Measurements from ENCODE around the gene RBX1.
"Not testable (repeated sequence)": the region's sequence is repeated elsewhere in the genome, so short reads cannot be mapped to it uniquely, and the experiment has no call there.

RBX1 gene

GRCh38 chr22:40973144-40973543 is 22.0 kb downstream of the RBX1 start:
- DNase-seq: no peak

GRCh38 chr22:40975366-40975765 is 24.2 kb downstream of the RBX1 start:
- no peak for DNase-seq

GRCh38 chr22:40976866-40977700 is 25.9 kb downstream of the RBX1 start:
- DNase-seq: no peak

GRCh38 chr22:40979198-40979597 is 28.0 kb downstream of the RBX1 start:
- DNase-seq: no peak

- DNase-seq: no peak
Measured at GRCh38 chr22:40979871-40980270, 28.7 kb downstream of the RBX1 start.

GRCh38 chr22:40982482-40983385 is 31.6 kb downstream of the RBX1 start:
- no peak for DNase-seq

- DNase-seq: no peak
Measured at GRCh38 chr22:40991298-40991697, 40.1 kb downstream of the RBX1 start.

GRCh38 chr22:40995821-40996220 is 44.6 kb downstream of the RBX1 start:
- no peak for DNase-seq

- DNase-seq: no peak
Measured at GRCh38 chr22:40997520-40997919, 46.3 kb downstream of the RBX1 start.

GRCh38 chr22:41000040-41000565 is 48.9 kb downstream of the RBX1 start:
- no peak for DNase-seq

- no peak for DNase-seq
Measured at GRCh38 chr22:41000941-41001721, 50.0 kb downstream of the RBX1 start.

- DNase-seq: no peak
Measured at GRCh38 chr22:41001722-41002122, 50.5 kb downstream of the RBX1 start.

GRCh38 chr22:41002386-41002785 is 51.2 kb downstream of the RBX1 start:
- not testable (repeated sequence) for DNase-seq

- no peak for DNase-seq
Measured at GRCh38 chr22:41003066-41003465, 51.9 kb downstream of the RBX1 start.

GRCh38 chr22:41003976-41004375 is 52.8 kb downstream of the RBX1 start:
- DNase-seq: no peak

GRCh38 chr22:41009222-41009948 is 58.2 kb downstream of the RBX1 start:
- DNase-seq: no peak

GRCh38 chr22:41015003-41015402 is 63.8 kb downstream of the RBX1 start:
- no peak for DNase-seq

- no peak for DNase-seq
Measured at GRCh38 chr22:41021061-41021612, 70.0 kb downstream of the RBX1 start.

GRCh38 chr22:41021613-41022454 is 70.7 kb downstream of the RBX1 start:
- DNase-seq: peak; percentile 88

GRCh38 chr22:41022470-41023298 is 71.5 kb downstream of the RBX1 start:
- peak; percentile 93 for DNase-seq
